Upper lobe of left lung (tissue), 4 donors: ENCODE data around the gene FAM151A.
"Not testable (repeated sequence)": the region's sequence is repeated elsewhere in the genome, so short reads cannot be mapped to it uniquely, and the experiment has no call there.

ENCODE experiments used
- EP300 ChIP-seq, 4 donors: sonication (generic); formaldehyde crosslinking; IDR thresholded peaks; one replicate each; pipeline ENCODE4 v1.5.1; 2017; ENCODE audit warnings: antibody characterized with exemption in 4 of 4, control low read depth in 2 of 4
- POLR2A ChIP-seq, 4 donors: fragments of 450-650 bp; IDR thresholded peaks; one replicate each; pipeline ENCODE4 v1.5.1; 2016 to 2017; ENCODE audit warnings: antibody characterized with exemption in 4 of 4, mild to moderate bottlenecking in 2 of 4
- POLR2AphosphoS5 ChIP-seq, 2 donors: sonication (generic); formaldehyde crosslinking; IDR thresholded peaks; one replicate each; pipeline ENCODE4 v1.5.1; 2017; ENCODE audit warnings: antibody characterized with exemption in 2 of 2
- TF ChIP-seq, protein P1 (sequence below), 6 experiments: fragments of 450-650 bp in 4 of 6; fragments of 200-600 bp in 2 of 6; sonication (generic) in 2 of 6; IDR thresholded peaks; one replicate each; pipeline ENCODE4 v1.5.1; 2016 to 2019; ENCODE audit warnings: antibody characterized with exemption in 6 of 6

DNA sequence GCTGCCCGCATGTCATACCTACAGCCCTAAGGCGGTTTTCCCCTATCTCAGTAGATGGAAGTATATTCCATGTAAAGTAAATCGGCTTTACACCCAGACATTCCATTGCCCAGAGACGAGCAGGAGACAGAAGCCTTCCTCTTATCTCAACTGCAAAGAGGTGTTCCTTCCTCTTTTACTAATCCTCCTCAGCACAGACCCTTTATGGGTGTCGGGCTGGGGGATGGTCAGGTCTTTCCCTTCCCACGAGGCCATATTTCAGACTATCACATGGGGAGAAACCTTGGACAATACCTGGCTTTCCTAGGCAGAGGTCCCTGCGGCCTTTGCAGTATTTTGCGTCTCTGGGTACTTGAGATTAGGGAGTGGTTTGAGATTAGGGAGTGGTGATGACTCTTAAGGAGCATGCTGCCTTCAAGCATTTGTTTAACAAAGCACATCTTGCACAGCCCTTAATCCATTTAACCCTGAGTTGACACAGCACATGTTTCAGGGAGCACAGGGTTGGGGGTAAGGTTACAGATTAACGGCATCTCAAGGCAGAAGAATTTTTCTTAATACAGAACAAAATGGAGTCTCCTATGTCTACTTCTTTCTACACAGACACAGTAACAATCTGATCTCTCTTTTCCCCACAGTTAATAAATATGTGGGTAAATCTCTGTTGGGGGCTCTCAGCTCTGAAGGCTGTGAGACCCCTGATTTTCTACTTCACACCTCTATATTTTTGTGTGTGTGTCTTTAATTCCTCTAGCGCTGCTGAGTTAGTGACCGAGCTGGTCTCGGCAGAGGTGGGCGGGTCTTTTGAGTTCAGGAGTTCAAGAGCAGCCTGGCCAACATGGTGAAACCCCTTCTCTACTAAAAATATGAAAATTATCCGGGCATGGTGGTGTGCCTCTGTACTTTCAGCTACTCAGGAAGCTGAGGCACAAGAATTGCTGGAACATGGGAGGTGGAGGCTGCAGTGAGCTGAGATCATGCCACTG lies 13.4 kb upstream of the FAM151A start:
- TF ChIP-seq, protein P1, sequence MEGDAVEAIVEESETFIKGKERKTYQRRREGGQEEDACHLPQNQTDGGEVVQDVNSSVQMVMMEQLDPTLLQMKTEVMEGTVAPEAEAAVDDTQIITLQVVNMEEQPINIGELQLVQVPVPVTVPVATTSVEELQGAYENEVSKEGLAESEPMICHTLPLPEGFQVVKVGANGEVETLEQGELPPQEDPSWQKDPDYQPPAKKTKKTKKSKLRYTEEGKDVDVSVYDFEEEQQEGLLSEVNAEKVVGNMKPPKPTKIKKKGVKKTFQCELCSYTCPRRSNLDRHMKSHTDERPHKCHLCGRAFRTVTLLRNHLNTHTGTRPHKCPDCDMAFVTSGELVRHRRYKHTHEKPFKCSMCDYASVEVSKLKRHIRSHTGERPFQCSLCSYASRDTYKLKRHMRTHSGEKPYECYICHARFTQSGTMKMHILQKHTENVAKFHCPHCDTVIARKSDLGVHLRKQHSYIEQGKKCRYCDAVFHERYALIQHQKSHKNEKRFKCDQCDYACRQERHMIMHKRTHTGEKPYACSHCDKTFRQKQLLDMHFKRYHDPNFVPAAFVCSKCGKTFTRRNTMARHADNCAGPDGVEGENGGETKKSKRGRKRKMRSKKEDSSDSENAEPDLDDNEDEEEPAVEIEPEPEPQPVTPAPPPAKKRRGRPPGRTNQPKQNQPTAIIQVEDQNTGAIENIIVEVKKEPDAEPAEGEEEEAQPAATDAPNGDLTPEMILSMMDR (IDR thresholded peaks at IDR 0.05): not testable (repeated sequence)
- not testable (repeated sequence) for TF ChIP-seq POLR2AphosphoS5, EP300, POLR2A (IDR thresholded peaks at IDR 0.05)
